Naive thymus-derived CD4-positive, alpha-beta T cell (primary cell): ENCODE measurements around the gene LOXL1. TPM values are rescaled to one million over a fixed set of nuclear protein-coding genes. Genes with fewer than 3 reads are reported as not detected.
A peak's percentile ranks its signal among the peaks of the same experiment; 100 is the strongest.

Experiments used
- ATAC-seq: fragments of 150-1000 bp; cut with Tn5 transposase; 2 replicates; pipeline ENCODE4 v1.10.0; 2021; ENCODE audit warnings: mild to moderate bottlenecking, moderate library complexity
- CTCF ChIA-PET: fragments of 350-600 bp; sonication (Branson Sonifier 250); formaldehyde crosslinking; loops from one replicate; lab custom pipeline; 2021; ENCODE audit warnings: antibody characterized with exemption; lab: Charles Lee
- POLR2A ChIA-PET: fragments of 350-600 bp; sonication (Branson Sonifier 250); formaldehyde crosslinking; loops from one replicate; lab custom pipeline; 2021; ENCODE audit warnings: antibody characterized with exemption, inconsistent platforms; lab: Charles Lee
- DNase-seq, 9 donors: peaks; one replicate each; pipeline versions ENCODE4 v3.0.0 to v3.0.0-alpha.2; 2020 to 2022; ENCODE audit warnings: mixed read lengths in 1 of 9
- H3K27ac ChIP-seq: one replicate; pipeline ENCODE4 v1.7.0; 2013; ENCODE audit warnings: mild to moderate bottlenecking, low read depth, low read length, moderate library complexity
- H3K27me3 ChIP-seq, 2 donors: one replicate each; pipeline ENCODE4 v1.7.0; 2013; ENCODE audit warnings: low read length in 2 of 2, mild to moderate bottlenecking in 2 of 2, moderate library complexity in 2 of 2; ENCODE audit not compliant: control insufficient read depth in 2 of 2, insufficient read depth in 2 of 2
- H3K36me3 ChIP-seq, 3 experiments: 1 replicate in 2 of 3; 2 replicates in 1 of 3; pipeline ENCODE4 v1.7.0; 2013; ENCODE audit warnings: low read length in 3 of 3, mild to moderate bottlenecking in 3 of 3, moderate library complexity in 1 of 3; ENCODE audit not compliant: insufficient read depth in 3 of 3, control insufficient read depth in 2 of 3
- H3K4me1 ChIP-seq, 2 donors: one replicate each; pipeline ENCODE4 v1.7.0; 2013; ENCODE audit warnings: low read length in 2 of 2, mild to moderate bottlenecking in 2 of 2, moderate library complexity in 1 of 2; ENCODE audit not compliant: control insufficient read depth in 2 of 2, insufficient read depth in 2 of 2
- H3K4me3 ChIP-seq: 2 replicates; pipeline ENCODE4 v1.7.0; 2013; ENCODE audit warnings: mild to moderate bottlenecking, low read length
- H3K9me3 ChIP-seq, 3 experiments: 1 replicate in 2 of 3; 2 replicates in 1 of 3; pipeline ENCODE4 v1.7.0; 2013; ENCODE audit warnings: low read length in 3 of 3; ENCODE audit not compliant: control insufficient read depth in 2 of 3
- H3K27ac Mint-ChIP-seq, 9 donors: one replicate each; pipeline ENCODE4 v1.8.0; 2020 to 2022; ENCODE audit warnings: mixed read lengths in 9 of 9, mild to moderate bottlenecking in 8 of 9, moderate library complexity in 5 of 9, inconsistent platforms in 2 of 9
- H3K27me3 Mint-ChIP-seq, 5 donors: one replicate each; pipeline ENCODE4 v1.8.0; 2021 to 2022; ENCODE audit warnings: mixed read lengths in 5 of 5, mild to moderate bottlenecking in 1 of 5
- H3K36me3 Mint-ChIP-seq, 5 donors: one replicate each; pipeline ENCODE4 v1.8.0; 2020 to 2022; ENCODE audit warnings: mixed read lengths in 5 of 5, mild to moderate bottlenecking in 3 of 5, inconsistent platforms in 1 of 5
- H3K4me1 Mint-ChIP-seq, 7 donors: one replicate each; pipeline ENCODE4 v1.8.0; 2020 to 2022; ENCODE audit warnings: mixed read lengths in 7 of 7, mild to moderate bottlenecking in 3 of 7, inconsistent platforms in 1 of 7
- H3K4me3 Mint-ChIP-seq, 10 donors: one replicate each; pipeline ENCODE4 v1.8.0; 2020 to 2022; ENCODE audit warnings: mild to moderate bottlenecking in 10 of 10, mixed read lengths in 10 of 10, moderate library complexity in 6 of 10, inconsistent platforms in 2 of 10
- H3K9me3 Mint-ChIP-seq, 11 donors: one replicate each; pipeline ENCODE4 v1.8.0; 2020 to 2022; ENCODE audit warnings: mixed read lengths in 11 of 11, mild to moderate bottlenecking in 4 of 11, inconsistent platforms in 1 of 11, moderate library complexity in 1 of 11
- intact Hi-C, 2 donors: fragments of 100-400 bp; cut with micrococcal nuclease; formaldehyde crosslinking; loops; one replicate each; pipeline ENCODE4 v1.15.1; 2023
- polyA plus RNA-seq, 2 donors: library from polyadenylated mRNA; unstranded; fragments of 300-500 nt; fragmentation: Illumina TruSeq; gene quantifications; one replicate each; pipeline ENCODE4 v1.2.3, GENCODE V29; 2021
- total RNA-seq, 6 experiments: library from RNA in 5 of 6; stranded (reverse) in 5 of 6; gene quantifications; 1 replicate in 5 of 6; 2 replicates in 1 of 6; pipeline ENCODE4 v1.2.3 and lab custom pipeline; 2021 to 2026

LOXL1 gene
- total and polyA plus RNA-seq, 7 experiments from 2014 or later, result 0.49 to 2.3 (median 1.3) TPM

DNA sequence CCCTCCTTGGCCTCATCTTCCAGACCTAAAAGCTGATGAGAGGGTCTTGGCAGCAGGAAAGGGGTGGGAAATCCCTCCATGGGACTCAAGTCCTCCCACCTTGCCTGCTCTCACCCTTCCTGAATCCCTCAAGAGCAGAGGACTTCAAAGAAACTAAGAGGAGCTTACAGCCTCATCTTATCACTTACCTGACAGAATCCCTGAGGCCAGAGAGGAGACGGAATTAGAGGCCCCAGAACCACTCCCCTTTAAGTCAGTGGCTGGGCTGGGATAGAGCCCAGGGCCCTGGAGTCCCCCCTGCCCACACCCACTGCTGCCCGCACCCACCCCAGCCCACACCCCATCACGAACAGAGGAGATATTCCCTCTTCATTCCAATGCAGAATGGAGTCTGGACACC is 15.2 kb downstream of the LOXL1 start:
- H3K4me1 Mint-ChIP-seq, result peaks cover 10 to 19% (median 15%) of the 10 kb centered on the region in 7 donors

DNA sequence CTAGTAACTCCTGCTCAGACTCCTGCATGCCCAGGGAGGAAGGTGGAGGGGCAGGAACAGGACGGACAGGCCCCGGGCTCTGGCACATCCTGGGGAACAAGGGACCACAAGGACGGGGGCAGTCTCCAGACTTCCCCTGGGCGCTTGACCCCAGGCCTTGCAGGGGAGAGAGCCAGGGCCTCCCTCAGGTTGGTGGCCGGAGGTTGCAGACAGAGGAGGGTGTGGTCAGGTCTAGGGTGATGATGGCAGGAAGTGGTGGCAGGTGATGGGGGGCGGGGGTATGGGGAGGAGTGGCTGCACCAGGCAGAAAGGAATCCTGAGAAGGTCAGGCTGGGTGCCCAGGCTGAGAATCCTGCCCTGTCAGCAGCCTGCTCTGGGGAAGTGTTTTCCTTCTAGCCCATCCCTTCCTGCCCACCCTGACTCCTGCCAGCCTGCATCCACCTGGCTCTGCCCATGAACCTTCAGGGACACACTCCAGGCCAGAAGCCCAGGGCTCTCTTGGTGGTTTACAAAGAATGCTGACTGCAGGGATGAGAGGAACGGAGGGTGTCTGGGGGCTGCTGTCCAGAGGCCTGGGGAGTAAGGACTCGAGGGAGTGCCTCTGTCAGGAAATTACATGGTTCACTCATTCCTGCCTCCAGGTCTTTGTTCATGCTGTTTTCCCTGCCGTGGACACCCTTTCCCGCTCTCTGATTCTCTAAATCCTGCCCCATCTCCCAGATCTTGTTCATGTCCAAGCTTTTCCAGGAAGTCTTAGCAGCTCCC is 15.8 kb downstream of the LOXL1 start:
- peaks cover 0 to 10% (median 0%) of the 10 kb centered on the region in 5 donors for H3K27me3 Mint-ChIP-seq
- Histone ChIP-seq H3K36me3 (no peaks in the 10 kb centered on the region), H3K27ac (no peak overlapping the region), H3K9me3 (no peaks in the 10 kb centered on the region), H3K27me3 (no peaks in the 10 kb centered on the region), H3K4me1 (peaks cover 14 to 15% of the 10 kb centered on the region in 2 donors), H3K4me3 (no peak overlapping the region)
- no peaks in the 10 kb centered on the region for H3K36me3 Mint-ChIP-seq
- no peak for DNase-seq
- ChIA-PET CTCF (interaction anchor here (0.9 to 1.2 kb wide), 2 partner anchors 12 to 14 kb away, joined by 4 read pairs; no protein-coding TSS in a partner anchor), POLR2A (interaction anchor here (0.6 kb wide), 1 partner anchor 343 kb away, joined by 3 read pairs; no protein-coding TSS in a partner anchor)
- H3K27ac Mint-ChIP-seq, result peak overlapping the region in 3 of 9 donors; percentile 4 to 88 (median 17)
- H3K9me3 Mint-ChIP-seq, result no peaks in the 10 kb centered on the region
- H3K4me1 Mint-ChIP-seq, result peaks cover 10 to 19% (median 15%) of the 10 kb centered on the region in 7 donors
- peak overlapping the region in 3 of 10 donors; percentile 7 to 50 (median 14) for H3K4me3 Mint-ChIP-seq
- ATAC-seq, result no peak
- intact Hi-C loops, result no loop called here

More for the DNA sequence above, 15.2 kb downstream of the LOXL1 start:
- H3K36me3 ChIP-seq, result no peaks in the 10 kb centered on the region
- ChIA-PET POLR2A (interaction anchor here (0.9 kb wide), 1 partner anchor 13 kb away, joined by 3 read pairs; no protein-coding TSS in a partner anchor), CTCF (interaction anchor here (0.6 to 1.8 kb wide), 2 partner anchors 14 to 891 kb away, joined by 5 read pairs; no protein-coding TSS in a partner anchor)
- H3K27me3 ChIP-seq, result no peaks in the 10 kb centered on the region
- peaks cover 14 to 15% of the 10 kb centered on the region in 2 donors for H3K4me1 ChIP-seq
- Mint-ChIP-seq H3K27me3 (peaks cover 0 to 10% (median 0%) of the 10 kb centered on the region in 5 donors), H3K4me3 (peak overlapping the region in 1 of 10 donors; percentile 50), H3K36me3 (no peaks in the 10 kb centered on the region), H3K27ac (peak overlapping the region in 1 of 9 donors; percentile 46), H3K9me3 (peaks cover 0 to 1% (median 0%) of the 10 kb centered on the region in 11 donors)
- DNase-seq (no peak), ATAC-seq (no peak)
- no peak overlapping the region for H3K27ac ChIP-seq
- H3K9me3 ChIP-seq, result no peaks in the 10 kb centered on the region
- intact Hi-C loops, result no loop called here
- no peak overlapping the region for H3K4me3 ChIP-seq

DNA sequence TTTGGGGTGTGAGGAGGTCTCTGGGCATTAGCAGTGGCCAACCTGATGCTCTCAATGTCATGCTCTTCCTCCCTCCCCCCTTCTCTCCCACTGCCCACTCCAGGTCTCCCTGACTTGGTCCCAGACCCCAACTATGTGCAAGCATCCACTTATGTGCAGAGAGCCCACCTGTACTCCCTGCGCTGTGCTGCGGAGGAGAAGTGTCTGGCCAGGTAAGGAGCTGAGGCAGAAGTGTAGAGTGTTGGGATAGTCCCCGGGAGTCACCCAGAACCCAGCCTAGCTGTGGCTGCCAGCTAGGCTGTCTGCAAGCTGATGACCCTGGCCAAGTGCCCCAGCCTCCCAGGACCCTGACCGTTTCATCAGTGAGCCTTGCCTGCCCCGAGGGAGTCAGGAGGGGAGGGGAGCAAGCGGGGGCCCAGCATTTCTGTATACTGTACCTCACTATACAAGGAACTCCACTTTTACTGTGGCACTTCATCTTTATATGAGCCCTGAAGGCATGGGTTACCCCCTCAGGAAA is 16.5 kb downstream of the LOXL1 start:
- Histone ChIP-seq H3K4me1 (peaks cover 14 to 15% of the 10 kb centered on the region in 2 donors), H3K27me3 (no peaks in the 10 kb centered on the region), H3K36me3 (no peaks in the 10 kb centered on the region), H3K9me3 (no peaks in the 10 kb centered on the region), H3K4me3 (no peak overlapping the region), H3K27ac (no peak overlapping the region)
- peaks cover 0 to 12% (median 0%) of the 10 kb centered on the region in 5 donors for H3K27me3 Mint-ChIP-seq
- POLR2A ChIA-PET, result interaction anchor here (0.6 kb wide), 1 partner anchor 342 kb away, joined by 3 read pairs; no protein-coding TSS in a partner anchor
- no peaks in the 10 kb centered on the region for H3K36me3 Mint-ChIP-seq
- intact Hi-C loops, result no loop called here
- H3K9me3 Mint-ChIP-seq, result no peaks in the 10 kb centered on the region
- peaks cover 10 to 19% (median 15%) of the 10 kb centered on the region in 7 donors for H3K4me1 Mint-ChIP-seq
- CTCF ChIA-PET, result interaction anchor here (0.6 to 1.4 kb wide), 4 partner anchors 9 to 30 kb away, joined by 3 to 4 read pairs (median 4); no protein-coding TSS in a partner anchor
- H3K4me3 Mint-ChIP-seq, result peak overlapping the region in 2 of 10 donors; percentile 14 to 50
- DNase-seq (no peak), ATAC-seq (no peak)
- peak overlapping the region in 1 of 9 donors; percentile 88 for H3K27ac Mint-ChIP-seq

DNA sequence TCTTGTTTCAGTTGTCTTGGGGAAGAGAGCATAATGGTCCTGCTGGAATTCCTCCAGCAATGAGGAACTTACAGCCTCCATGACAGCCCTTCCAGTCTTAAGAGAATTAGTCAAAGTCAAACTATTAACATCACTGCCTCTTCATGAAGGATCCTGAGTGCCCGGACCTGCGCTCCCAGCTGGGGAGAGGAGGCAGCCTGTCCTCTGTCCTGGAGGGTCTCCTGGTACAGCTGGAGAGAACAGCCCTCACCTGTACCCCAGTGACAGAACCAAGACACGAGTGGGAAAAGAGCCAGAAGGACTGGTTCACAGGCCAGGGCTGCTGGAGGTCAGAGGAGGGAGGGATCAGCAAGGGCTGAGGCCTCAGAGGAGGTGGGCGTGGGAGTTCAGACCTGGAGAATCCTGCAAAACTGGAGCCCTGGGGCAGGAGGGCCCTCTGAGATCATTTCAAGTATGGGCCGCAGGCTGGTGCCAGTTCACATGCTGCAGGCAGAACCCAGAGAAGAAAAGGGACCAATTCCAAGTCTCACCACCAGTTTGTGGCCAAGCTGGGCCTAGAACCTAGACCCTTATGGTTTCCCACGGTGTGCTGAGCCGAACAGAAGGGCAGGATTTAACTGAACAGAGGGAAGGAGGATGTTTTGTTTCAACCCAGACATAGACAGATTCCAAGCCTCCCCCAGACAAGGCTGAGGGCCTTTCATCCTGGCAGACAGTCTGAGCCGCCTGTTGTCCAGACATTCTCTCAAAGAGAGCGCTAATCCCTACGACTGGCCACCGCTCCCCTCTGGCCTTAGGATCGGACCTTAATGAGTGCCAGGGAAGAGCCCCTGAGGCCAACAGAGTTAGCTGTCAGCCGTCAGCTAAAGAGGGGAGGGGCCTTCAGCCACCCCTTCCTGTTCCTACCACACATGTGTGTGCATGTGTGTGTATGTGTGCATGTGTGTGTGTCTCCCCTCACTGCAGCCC is 18.2 kb downstream of the LOXL1 start:
- DNase-seq, result no peak
- Histone ChIP-seq H3K27ac (no peak overlapping the region), H3K4me1 (peaks cover 14 to 15% of the 10 kb centered on the region in 2 donors), H3K9me3 (no peaks in the 10 kb centered on the region), H3K27me3 (no peaks in the 10 kb centered on the region), H3K36me3 (no peaks in the 10 kb centered on the region), H3K4me3 (no peak overlapping the region)
- CTCF ChIA-PET, result interaction anchor here (0.7 to 1.4 kb wide), 2 partner anchors 19 to 28 kb away, joined by 3 read pairs; no protein-coding TSS in a partner anchor
- H3K36me3 Mint-ChIP-seq, result no peaks in the 10 kb centered on the region
- intact Hi-C loops, result no loop called here
- H3K4me1 Mint-ChIP-seq, result peaks cover 10 to 19% (median 15%) of the 10 kb centered on the region in 7 donors
- no peak for ATAC-seq
- peak overlapping the region in 3 of 9 donors; percentile 32 to 41 (median 33) for H3K27ac Mint-ChIP-seq
- H3K27me3 Mint-ChIP-seq, result peaks cover 0 to 12% (median 0%) of the 10 kb centered on the region in 5 donors
- H3K9me3 Mint-ChIP-seq, result no peaks in the 10 kb centered on the region
- POLR2A ChIA-PET, result no interaction called here
- peak overlapping the region in 1 of 10 donors; percentile 16 for H3K4me3 Mint-ChIP-seq

DNA sequence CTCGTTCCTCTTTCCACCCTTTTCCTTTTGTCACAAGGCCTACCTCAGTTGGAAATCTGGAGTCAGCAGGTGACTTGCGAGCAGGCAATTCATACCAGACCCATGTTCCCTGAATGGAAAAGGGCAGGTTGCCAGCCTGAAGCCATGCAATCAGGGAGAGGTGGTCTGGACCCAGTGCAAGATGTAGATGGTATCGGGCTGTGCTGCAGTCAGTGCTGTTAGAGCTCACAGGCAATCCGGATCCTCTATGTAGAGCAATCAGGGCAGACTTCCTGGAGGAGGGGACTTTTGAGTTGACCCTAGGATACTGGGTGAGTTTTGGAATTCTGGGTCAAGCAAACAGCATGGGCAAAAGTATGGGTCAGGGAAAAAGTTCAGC is 18.9 kb downstream of the LOXL1 start:
- ATAC-seq (no peak), DNase-seq (no peak)
- no peak overlapping the region for H3K4me3 ChIP-seq
- Mint-ChIP-seq H3K9me3 (no peaks in the 10 kb centered on the region), H3K27me3 (peaks cover 0 to 12% (median 0%) of the 10 kb centered on the region in 5 donors), H3K4me3 (no peak overlapping the region), H3K4me1 (peaks cover 10 to 18% (median 15%) of the 10 kb centered on the region in 7 donors), H3K27ac (peak overlapping the region in 1 of 9 donors; percentile 41), H3K36me3 (no peaks in the 10 kb centered on the region)
- no peaks in the 10 kb centered on the region for H3K9me3 ChIP-seq
- CTCF ChIA-PET, result interaction anchor here (0.7 kb wide), 1 partner anchor 37 kb away, joined by 3 read pairs; no protein-coding TSS in a partner anchor
- POLR2A ChIA-PET, result no interaction called here
- H3K27ac ChIP-seq, result no peak overlapping the region
- intact Hi-C loops, result no loop called here
- peaks cover 14 to 15% of the 10 kb centered on the region in 2 donors for H3K4me1 ChIP-seq
- no peaks in the 10 kb centered on the region for H3K27me3 ChIP-seq
- H3K36me3 ChIP-seq, result no peaks in the 10 kb centered on the region
